ENCODE data around the gene FHOD3. TPM values are rescaled to one million over a fixed set of nuclear protein-coding genes. Genes with fewer than 3 reads are reported as not detected.

FHOD3 gene
- total and polyA plus RNA-seq, 9 of the 15 experiments (the other 6 are each of a cell fraction or from before 2014, with no cell fraction given), result 0.11 TPM; not detected in 8

DNA sequence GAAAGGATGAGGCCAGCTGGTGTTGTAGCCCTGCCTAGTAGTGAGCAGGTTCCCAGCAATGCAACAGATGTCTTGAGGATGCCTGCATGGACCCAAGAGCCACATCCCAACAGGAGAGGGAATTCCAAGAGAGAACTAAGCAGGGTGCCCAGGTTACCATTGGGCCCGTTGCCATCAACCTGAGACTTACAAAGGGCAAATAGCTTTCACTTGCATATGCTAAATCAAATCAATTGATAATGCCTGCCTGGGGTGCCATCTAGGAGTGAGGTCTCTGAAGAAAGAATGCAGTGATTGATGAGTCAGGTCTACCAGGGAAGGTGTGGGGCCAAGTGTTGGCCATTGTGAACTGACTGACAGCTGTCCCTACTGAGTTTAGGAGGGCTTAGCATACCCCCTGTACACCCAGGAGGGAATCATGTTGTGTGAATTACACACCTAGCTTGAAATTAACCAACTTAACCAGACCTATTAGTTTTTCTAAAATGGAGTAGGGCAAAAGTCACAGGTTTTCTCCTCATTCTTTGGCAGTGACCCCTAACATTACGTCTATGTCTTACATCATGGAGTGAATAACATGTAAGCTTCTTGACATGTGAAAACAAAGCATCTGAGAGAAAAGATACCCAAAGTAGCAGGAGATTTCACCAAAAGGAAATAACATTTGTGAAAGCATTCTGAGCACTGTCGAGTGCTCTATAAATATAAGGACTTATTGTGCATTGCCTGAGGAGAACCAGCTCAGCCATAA is 32.3 kb downstream of the FHOD3 start:
- ATAC-seq (no peak), FAIRE-seq (no peak), DNase-seq (ENCODE audit: extremely low read depth in 1 of 4, low spot score in 3 of 4) (no peak)
- Histone ChIP-seq H3K4me3 (no peak overlapping the region), H3K36me3 (ENCODE audit: control insufficient read depth, insufficient read depth, low read length) (no peaks in the 10 kb centered on the region), H4K20me1 (replicated peaks; ENCODE audit: control insufficient read depth, insufficient read depth, low read length) (no peaks in the 10 kb centered on the region), H3K27ac (ENCODE audit: extremely low read depth, low read depth, low read length) (no peak overlapping the region), H3K9me3 (replicated peaks; ENCODE audit: control insufficient read depth, insufficient read depth, low read depth, low read length) (no peaks in the 10 kb centered on the region), H3K27me3 (ENCODE audit: control insufficient read depth in 2 of 2, insufficient read depth in 2 of 2, low read length in 2 of 2) (peaks cover 10 to 24% of the 10 kb centered on the region in 2 experiments; a peak in 2 of 5 replicates), H3K9ac (ENCODE audit: insufficient read depth in 1 of 2, low read depth in 2 of 2, low read length in 2 of 2) (no peak overlapping the region), H3K4me1 (replicated peaks in 1 of 2; ENCODE audit: control insufficient read depth in 2 of 2, insufficient read depth in 2 of 2, low read length in 2 of 2) (no peaks in the 10 kb centered on the region), H3K4me2 (ENCODE audit: insufficient read depth, low read length) (no peak overlapping the region), H3K79me2 (ENCODE audit: control insufficient read depth, insufficient read depth, low read length) (no peaks in the 10 kb centered on the region), H3K9me1 (ENCODE audit: control insufficient read depth, insufficient read depth, low read length) (peaks cover 2% of the 10 kb centered on the region), H2AFZ (ENCODE audit: low read depth, low read length) (no peak overlapping the region)
- POLR2A ChIA-PET, result interaction anchor here (0.6 kb wide), 1 partner anchor 9 kb away, joined by 3 read pairs; no protein-coding TSS in a partner anchor
- no peak for TF ChIP-seq ZEB2 (IDR thresholded peaks at IDR 0.05)
- TF ChIP-seq ZNF830 (CRISPR knock-in tag; IDR thresholded peaks at IDR 0.05), result no peak
- WGBS (ENCODE audit: insufficient coverage, low coverage, missing lambda C conversion rate), result 0% methylated on average over 3 of the region's 3 CpGs
- CTCF ChIA-PET (ENCODE audit: low intra/inter-chr PET ratio), result no interaction called here
- in situ Hi-C loops (cut with MboI) (no loop called here), intact Hi-C loops (cut with micrococcal nuclease) (no loop called here)
- BruUV-seq (replicated peaks), result no TSS peak

DNA sequence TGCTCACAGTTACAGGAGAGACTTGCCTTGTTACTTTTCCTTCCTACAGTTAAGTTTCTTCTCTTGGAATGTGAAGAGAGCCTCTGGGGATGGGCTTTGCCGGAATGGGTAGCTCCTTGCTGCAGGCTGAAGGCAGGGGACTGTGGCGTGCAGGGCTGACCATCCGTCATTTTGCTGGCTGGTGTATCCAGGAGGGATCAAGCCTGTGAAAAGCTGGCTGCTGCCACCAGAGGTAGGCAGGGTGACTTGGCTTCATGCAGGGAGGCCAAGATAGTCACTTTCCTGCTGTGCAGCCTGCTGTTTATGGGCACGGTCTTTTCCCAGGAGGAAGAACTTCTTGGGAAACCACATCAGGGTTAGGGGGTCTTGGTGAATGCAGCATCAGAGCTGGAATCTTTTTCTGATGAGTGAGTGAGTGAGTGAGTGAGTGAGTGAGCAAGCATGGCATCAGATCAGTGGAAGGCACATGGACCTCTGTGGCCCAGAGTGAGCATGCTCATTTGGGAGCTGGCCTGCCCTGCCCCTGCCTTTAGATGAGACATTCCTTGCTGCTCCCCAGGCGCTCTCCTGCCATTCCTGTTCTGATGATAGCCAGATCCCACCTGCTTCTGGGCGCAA is 33.0 kb downstream of the FHOD3 start:
- BruUV-seq (replicated peaks), result no TSS peak
- H3K9me3 ChIP-seq (replicated peaks; ENCODE audit: control insufficient read depth, insufficient read depth, low read depth, low read length), result no peaks in the 10 kb centered on the region
- no peak overlapping the region for H3K4me2 ChIP-seq (ENCODE audit: insufficient read depth, low read length)
- no peak for TF ChIP-seq FOXK2 (conservative IDR thresholded peaks at IDR 0.05 in 1 of 2, IDR thresholded peaks at IDR 0.05 in 1 of 2; ENCODE audit: low read depth in 2 of 2)
- H3K27ac ChIP-seq (ENCODE audit: extremely low read depth, low read depth, low read length), result no peak overlapping the region
- in situ Hi-C loops (cut with MboI) (no loop called here), intact Hi-C loops (cut with micrococcal nuclease) (no loop called here)
- no peak overlapping the region for H3K9ac ChIP-seq (ENCODE audit: insufficient read depth in 1 of 2, low read depth in 2 of 2, low read length in 2 of 2)
- ChIA-PET POLR2A (interaction anchor here (0.6 kb wide), 1 partner anchor 8 kb away, joined by 3 read pairs; no protein-coding TSS in a partner anchor), CTCF (ENCODE audit: low intra/inter-chr PET ratio) (no interaction called here)
- H3K36me3 ChIP-seq (ENCODE audit: control insufficient read depth, insufficient read depth, low read length), result no peaks in the 10 kb centered on the region
- no peak overlapping the region for H3K4me3 ChIP-seq
- no peak overlapping the region for H2AFZ ChIP-seq (ENCODE audit: low read depth, low read length)
- FAIRE-seq, result no peak
- DNase-seq (ENCODE audit: extremely low read depth in 1 of 4, low spot score in 3 of 4), result no peak
- H3K27me3 ChIP-seq (ENCODE audit: control insufficient read depth in 2 of 2, insufficient read depth in 2 of 2, low read length in 2 of 2), result peaks cover 11 to 25% of the 10 kb centered on the region in 2 experiments; a peak in 4 of 5 replicates
- 2% methylated on average over 6 of the region's 6 CpGs for whole genome bisulfite sequencing (ENCODE audit: insufficient coverage, low coverage, missing lambda C conversion rate)
- no peaks in the 10 kb centered on the region for H3K79me2 ChIP-seq (ENCODE audit: control insufficient read depth, insufficient read depth, low read length)
- no peaks in the 10 kb centered on the region for H3K4me1 ChIP-seq (replicated peaks in 1 of 2; ENCODE audit: control insufficient read depth in 2 of 2, insufficient read depth in 2 of 2, low read length in 2 of 2)
- H3K9me1 ChIP-seq (ENCODE audit: control insufficient read depth, insufficient read depth, low read length), result peaks cover 2% of the 10 kb centered on the region
- 0 out of 2 replicates have a peak, but pooled peaks cover under 1% of the 10 kb centered on the region for H4K20me1 ChIP-seq (replicated peaks; ENCODE audit: control insufficient read depth, insufficient read depth, low read length)
- ATAC-seq, result no peak

All from K562 (cell line).